ENCODE data around the gene COPS7A. TPM values are rescaled to one million over a fixed set of nuclear protein-coding genes. Genes with fewer than 3 reads are reported as not detected.

COPS7A gene
- total RNA-seq, 1 experiment from 2014 or later = 67.8 TPM

DNA sequence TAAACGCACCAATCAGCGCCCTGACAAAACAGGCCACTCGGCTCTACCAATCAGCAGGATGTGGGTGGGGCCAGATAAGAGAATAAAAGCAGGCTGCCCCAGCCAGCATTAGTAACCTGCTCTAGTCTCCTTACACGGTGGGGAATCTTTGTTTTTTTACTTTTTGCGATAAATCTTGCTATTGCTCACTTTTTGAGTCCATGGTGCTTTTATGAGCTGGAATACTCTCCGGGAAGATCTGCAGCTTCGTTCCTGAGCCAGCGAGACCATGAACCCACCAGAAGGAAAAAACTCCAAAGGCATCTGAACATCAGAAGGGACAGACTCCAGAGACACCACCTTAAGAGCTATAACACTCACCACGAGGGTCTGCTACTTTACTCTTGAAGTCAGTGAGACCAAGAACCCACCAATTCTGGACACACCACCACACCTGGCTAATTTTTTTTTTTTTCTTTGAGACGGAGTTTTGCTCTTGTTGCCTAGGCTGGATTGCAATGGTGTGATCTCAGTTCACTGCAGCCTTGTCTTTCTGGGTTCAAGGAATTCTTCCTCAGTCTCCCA, 6.9 kb upstream of the COPS7A start:
- H3K4me1 ChIP-seq (ENCODE audit: control insufficient read depth in 1 of 2, insufficient read depth in 2 of 2, low read length in 2 of 2) = no peaks in the 10 kb centered on the region
- no peaks in the 10 kb centered on the region for H3K79me2 ChIP-seq (ENCODE audit: insufficient read depth, low read length)
- no peaks in the 10 kb centered on the region for H3K27me3 ChIP-seq (ENCODE audit: insufficient read depth, low read length)
- ATAC-seq (no peak), DNase-seq (ENCODE audit: low read depth, low spot score) (no peak)
- H3K27ac ChIP-seq (ENCODE audit: low read depth, low read length) = no peak overlapping the region
- H3K4me3 ChIP-seq (replicated peaks in 1 of 2; ENCODE audit: low read depth in 1 of 2, low read length in 2 of 2) = no peak overlapping the region
- no peaks in the 10 kb centered on the region for H3K36me3 ChIP-seq (ENCODE audit: control insufficient read depth in 1 of 2, insufficient read depth in 2 of 2, low read length in 2 of 2)
- BruUV-seq (replicated peaks) = TSS peak; percentile 99
- intact Hi-C loops (cut with micrococcal nuclease) = no loop called here
- H4K20me1 ChIP-seq (ENCODE audit: insufficient read depth) = no peaks in the 10 kb centered on the region
- H3K4me2 ChIP-seq (ENCODE audit: low read length) = no peak overlapping the region
- H3K9ac ChIP-seq (ENCODE audit: low read length) = no peak overlapping the region
- no peak overlapping the region for H2AFZ ChIP-seq (ENCODE audit: low read depth, low read length, poor library complexity, severe bottlenecking)
- no peaks in the 10 kb centered on the region for H3K9me2 ChIP-seq (ENCODE audit: insufficient read depth)
- RAD21 ChIA-PET (ENCODE audit: low non-redundant PET in 1 of 2, low total read pairs in 2 of 2, uncharacterized antibody in 2 of 2, unreplicated experiment in 2 of 2) = no interaction called here
- TF ChIP-seq CBX3 (IDR thresholded peaks at IDR 0.05; ENCODE audit: low read depth) (no peak), POLR2A (IDR thresholded peaks at IDR 0.05; ENCODE audit: borderline replicate concordance, extremely low read depth, insufficient read depth, insufficient read length) (peak; percentile 64), FOSL1 (IDR thresholded peaks at IDR 0.05; ENCODE audit: low read depth) (no peak)
- CTCF ChIA-PET = interaction anchor here (0.6 kb wide), 1 partner anchor 28 kb away, joined by 4 read pairs; the partner anchor contains the start of gene ZNF384
- H3K9me3 ChIP-seq (ENCODE audit: control insufficient read depth in 1 of 2, insufficient read depth in 1 of 2, low read depth in 1 of 2, low read length in 2 of 2) = no peaks in the 10 kb centered on the region
- POLR2A ChIA-PET = no interaction called here

DNA sequence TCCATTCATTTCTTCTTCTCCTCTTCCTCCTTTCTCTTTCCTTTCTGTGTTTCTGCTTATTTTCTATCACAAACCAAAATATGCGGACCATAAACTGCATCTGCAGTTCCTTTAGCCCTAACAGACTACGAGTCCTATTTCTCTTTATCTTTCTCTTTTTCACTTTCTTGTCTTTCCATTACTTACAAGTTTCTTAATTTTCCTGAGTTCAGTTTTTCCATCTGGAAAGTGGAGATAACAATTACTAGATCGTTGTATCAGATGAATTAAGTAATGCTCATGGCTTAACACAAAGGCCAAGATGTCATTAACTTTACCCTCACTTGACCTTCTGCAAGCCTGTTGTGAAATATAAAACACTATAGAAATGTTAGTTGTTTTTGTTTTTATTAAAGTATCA, 983 bp upstream of the COPS7A start:
- TF ChIP-seq EGR1 (IDR thresholded peaks at IDR 0.05; ENCODE audit: low read depth) (no peak), EZH2 (IDR thresholded peaks at IDR 0.05) (no peak), ZNF274 (IDR thresholded peaks at IDR 0.05; ENCODE audit: low read depth, low read length) (no peak), ZFX (IDR thresholded peaks at IDR 0.05) (no peak), SP1 (IDR thresholded peaks at IDR 0.05; ENCODE audit: low read depth) (no peak), YY1 (IDR thresholded peaks at IDR 0.05; ENCODE audit: extremely low read depth, insufficient replicate concordance, low read depth, low read length) (no peak), CBX3 (IDR thresholded peaks at IDR 0.05; ENCODE audit: low read depth) (no peak), CEBPB (IDR thresholded peaks at IDR 0.05; ENCODE audit: low read depth) (no peak), POLR2AphosphoS5 (IDR thresholded peaks at IDR 0.05; ENCODE audit: low read depth, low read length) (no peak), SRF (IDR thresholded peaks at IDR 0.05; ENCODE audit: low read depth) (no peak), FOSL1 (IDR thresholded peaks at IDR 0.05; ENCODE audit: low read depth) (no peak), TCF7L2 (IDR thresholded peaks at IDR 0.05; ENCODE audit: borderline replicate concordance, extremely low read depth, insufficient read depth, insufficient read length) (no peak), EZH2phosphoT487 (IDR thresholded peaks at IDR 0.05; ENCODE audit: borderline replicate concordance) (no peak), SIN3A (IDR thresholded peaks at IDR 0.05; ENCODE audit: low read depth) (no peak)
- TF ChIP-seq, protein P1, sequence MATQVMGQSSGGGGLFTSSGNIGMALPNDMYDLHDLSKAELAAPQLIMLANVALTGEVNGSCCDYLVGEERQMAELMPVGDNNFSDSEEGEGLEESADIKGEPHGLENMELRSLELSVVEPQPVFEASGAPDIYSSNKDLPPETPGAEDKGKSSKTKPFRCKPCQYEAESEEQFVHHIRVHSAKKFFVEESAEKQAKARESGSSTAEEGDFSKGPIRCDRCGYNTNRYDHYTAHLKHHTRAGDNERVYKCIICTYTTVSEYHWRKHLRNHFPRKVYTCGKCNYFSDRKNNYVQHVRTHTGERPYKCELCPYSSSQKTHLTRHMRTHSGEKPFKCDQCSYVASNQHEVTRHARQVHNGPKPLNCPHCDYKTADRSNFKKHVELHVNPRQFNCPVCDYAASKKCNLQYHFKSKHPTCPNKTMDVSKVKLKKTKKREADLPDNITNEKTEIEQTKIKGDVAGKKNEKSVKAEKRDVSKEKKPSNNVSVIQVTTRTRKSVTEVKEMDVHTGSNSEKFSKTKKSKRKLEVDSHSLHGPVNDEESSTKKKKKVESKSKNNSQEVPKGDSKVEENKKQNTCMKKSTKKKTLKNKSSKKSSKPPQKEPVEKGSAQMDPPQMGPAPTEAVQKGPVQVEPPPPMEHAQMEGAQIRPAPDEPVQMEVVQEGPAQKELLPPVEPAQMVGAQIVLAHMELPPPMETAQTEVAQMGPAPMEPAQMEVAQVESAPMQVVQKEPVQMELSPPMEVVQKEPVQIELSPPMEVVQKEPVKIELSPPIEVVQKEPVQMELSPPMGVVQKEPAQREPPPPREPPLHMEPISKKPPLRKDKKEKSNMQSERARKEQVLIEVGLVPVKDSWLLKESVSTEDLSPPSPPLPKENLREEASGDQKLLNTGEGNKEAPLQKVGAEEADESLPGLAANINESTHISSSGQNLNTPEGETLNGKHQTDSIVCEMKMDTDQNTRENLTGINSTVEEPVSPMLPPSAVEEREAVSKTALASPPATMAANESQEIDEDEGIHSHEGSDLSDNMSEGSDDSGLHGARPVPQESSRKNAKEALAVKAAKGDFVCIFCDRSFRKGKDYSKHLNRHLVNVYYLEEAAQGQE (IDR thresholded peaks at IDR 0.05; ENCODE audit: low read depth) = no peak
- TF ChIP-seq, protein P2, sequence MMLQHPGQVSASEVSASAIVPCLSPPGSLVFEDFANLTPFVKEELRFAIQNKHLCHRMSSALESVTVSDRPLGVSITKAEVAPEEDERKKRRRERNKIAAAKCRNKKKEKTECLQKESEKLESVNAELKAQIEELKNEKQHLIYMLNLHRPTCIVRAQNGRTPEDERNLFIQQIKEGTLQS (IDR thresholded peaks at IDR 0.05) = no peak
- Histone ChIP-seq H3K27me3 (ENCODE audit: insufficient read depth, low read length) (no peaks in the 10 kb centered on the region), H3K27ac (ENCODE audit: low read depth, low read length) (peak overlapping the region; percentile 91; the same call in 1 of the 2 replicates), H3K9me2 (ENCODE audit: insufficient read depth) (no peaks in the 10 kb centered on the region), H3K9me3 (ENCODE audit: control insufficient read depth in 1 of 2, insufficient read depth in 1 of 2, low read depth in 1 of 2, low read length in 2 of 2) (no peaks in the 10 kb centered on the region), H3K9ac (ENCODE audit: low read length) (peak overlapping the region; percentile 93), H3K4me3 (replicated peaks in 1 of 2; ENCODE audit: low read depth in 1 of 2, low read length in 2 of 2) (peak overlapping the region; percentile 54 to 86), H3K79me2 (ENCODE audit: insufficient read depth, low read length) (peaks cover 14% of the 10 kb centered on the region; the same call in 1 of the 2 replicates), H3K4me2 (ENCODE audit: low read length) (peak overlapping the region; percentile 100), H3K4me1 (ENCODE audit: control insufficient read depth in 1 of 2, insufficient read depth in 2 of 2, low read length in 2 of 2) (peaks cover 5 to 26% of the 10 kb centered on the region in 2 experiments; a peak in 3 of 4 replicates), H4K20me1 (ENCODE audit: insufficient read depth) (no peaks in the 10 kb centered on the region), H2AFZ (ENCODE audit: low read depth, low read length, poor library complexity, severe bottlenecking) (no peak overlapping the region), H3K36me3 (ENCODE audit: control insufficient read depth in 1 of 2, insufficient read depth in 2 of 2, low read length in 2 of 2) (no peaks in the 10 kb centered on the region)
- ATAC-seq (no peak), DNase-seq (ENCODE audit: low read depth, low spot score) (no peak)
- ChIA-PET CTCF (interaction anchor here (1.1 to 1.3 kb wide), 3 partner anchors 38 to 150 kb away, joined by 4 to 7 read pairs (median 5); partner anchors contain the start of gene SPSB2), RAD21 (ENCODE audit: low non-redundant PET in 1 of 2, low total read pairs in 2 of 2, uncharacterized antibody in 2 of 2, unreplicated experiment in 2 of 2) (no interaction called here), POLR2A (interaction anchor here (1.2 to 3.0 kb wide), 8 partner anchors 34 to 241 kb away, joined by 3 to 28 read pairs (median 8); partner anchors contain the start of genes C12orf57, CDCA3, PTMS and RNU7-1)
- no TSS peak for BruUV-seq (replicated peaks)
- intact Hi-C loops (cut with micrococcal nuclease) = no loop called here

Measured in HCT116 (cell line).